Heart left ventricle (tissue), 16 donors: ENCODE results near the gene MACF1. TPM values are rescaled to one million over a fixed set of nuclear protein-coding genes. Genes with fewer than 3 reads are reported as not detected.

Source experiments
- ATAC-seq, 4 donors: fragments of 200-7000 bp; cut with Tn5 transposase; one replicate each; pipeline ENCODE4 v1.9.1; 2020 to 2022; ENCODE audit warnings: moderate library complexity in 4 of 4, mild to moderate bottlenecking in 3 of 4, moderate number of reproducible peaks in 1 of 4
- DNase-seq, 5 donors: peaks; one replicate each; pipeline ENCODE4 v3.0.0-alpha.2; 2020
- H3K27ac ChIP-seq, 12 donors: fragments of 200-600 bp; sonication (generic) in 4 of 12; one replicate each; pipeline versions ENCODE4 v1.5.0 to v1.8.0; 2016 to 2022; ENCODE audit warnings: mild to moderate bottlenecking in 2 of 12
- H3K27me3 ChIP-seq, 9 donors: fragments of 200-600 bp; sonication (generic) in 2 of 9; one replicate each; pipeline versions ENCODE4 v1.5.1 to v1.8.0; 2016 to 2022; ENCODE audit warnings: mild to moderate bottlenecking in 3 of 9
- H3K36me3 ChIP-seq, 9 donors: fragments of 200-600 bp; sonication (generic) in 2 of 9; one replicate each; pipeline versions ENCODE4 v1.5.0 to v1.8.0; 2018 to 2022; ENCODE audit warnings: mild to moderate bottlenecking in 2 of 9
- H3K4me1 ChIP-seq, 12 donors: fragments of 200-600 bp; sonication (generic) in 4 of 12; one replicate each; pipeline versions ENCODE4 v1.5.0 to v1.8.0; 2016 to 2022; ENCODE audit warnings: mild to moderate bottlenecking in 3 of 12
- H3K4me3 ChIP-seq, 12 donors: fragments of 200-600 bp; sonication (generic) in 4 of 12; one replicate each; pipeline versions ENCODE4 v1.5.0 to v1.8.0; 2017 to 2022; ENCODE audit warnings: mild to moderate bottlenecking in 9 of 12, moderate library complexity in 4 of 12
- H3K9me3 ChIP-seq, 12 donors: fragments of 200-600 bp; sonication (generic) in 4 of 12; one replicate each; pipeline versions ENCODE4 v1.5.0 to v1.8.0; 2016 to 2022; ENCODE audit warnings: mild to moderate bottlenecking in 1 of 12
- CTCF ChIP-seq, 12 donors: fragments of 200-600 bp; sonication (generic) in 4 of 12; IDR thresholded peaks; one replicate each; pipeline versions ENCODE4 v1.5.0 to v1.8.0; 2018 to 2022; ENCODE audit warnings: antibody characterized with exemption in 12 of 12, mild to moderate bottlenecking in 5 of 12
- POLR2A ChIP-seq, 2 donors: fragments of 450-650 bp; IDR thresholded peaks; one replicate each; pipeline ENCODE4 v1.6.1; 2017; ENCODE audit warnings: antibody characterized with exemption in 2 of 2, mild to moderate bottlenecking in 2 of 2, moderate library complexity in 2 of 2
- WGBS, 4 donors: extraction: QIAGEN DNeasy Blood & Tissue Kit in 2 of 4; methylation state at CpG; one replicate each; pipeline versions ENCODE4 v1.1.5 to v1.1.7; 2013 to 2018; 5-methylcytosine and 5-hydroxymethylcytosine counted together
- intact Hi-C, 10 donors: fragments of 100-400 bp; cut with DNase I; formaldehyde crosslinking; loops; one replicate each; pipeline versions ENCODE4 v1.11.1 to v1.14.2; 2022
- polyA plus RNA-seq, 2 donors: library from polyadenylated mRNA; stranded (reverse); fragments of 200-250 nt; gene quantifications; one replicate each; pipeline ENCODE4 v1.2.3, GENCODE V29; 2013
- total RNA-seq, 9 donors: library from RNA; depleted of rRNA in 2 of 9; stranded (reverse); fragments of >200 nt in 2 of 9; fragmentation: NEBNext Ultra II Directional in 3 of 9; extraction: Animal tissue kit (Norgen Biotek cat#: 25700) in 3 of 9; gene quantifications; one replicate each; pipeline versions ENCODE4 v1.1.0 to v1.2.4, GENCODE V29; 2016 to 2023
- donor health status: ischemic (EF 13 %, LVEDD 7.1; RV severe dilation, severe dysfunction).
- donor health status: healthy with polysubstance abuse.
- donor health status: DM: no; HTN: yes; CAD: no.
- donor health status: DM: no; HTN: no; CAD: no.
- donor health status: ischemic (EF 25% LVEDD 6.9; RV normal size, moderate dysfunction).
- donor health status: ischemic (EF 25% LVEDD 5.7; RV mildly dilated, moderate dysfunction).
- donor health status: healthy.
- donor health status: DM: yes; HTN: yes; CAD: no.
- donor health status: ischemic (EF 35%, LVEDD 5.7; RV mildly dilated, moderate dysfunction).
- donor health status: nonischemic (EF 11% LVEDD 7.7; RV severe dilation, severe dysfunction).
- donor health status: DM: yes; HTN: yes; CAD: no.
- donor health status: PGD.
- donor health status: ischemic (EF 29% LVEDD 5.4; RV normal size, mild dysfunction).
- donor health status: nonischemic (EF 23%, LVEDD 6.1; RV moderate dilation, normal function).

Gene MACF1
- total and polyA plus RNA-seq, 11 donors = 102 to 436 (median 251) TPM

- WGBS, 4 donors = 88 to 90% (median 88%) methylated on average over 2 of the region's 2 CpGs
- no peaks in the 10 kb centered on the region for H3K9me3 ChIP-seq
Observed at GRCh38 chr1:39401106-39401505, 196.6 kb downstream of the MACF1 start.

GRCh38 chr1:39404876-39405275, 200.4 kb downstream of the MACF1 start:
- Histone ChIP-seq H3K36me3 (peaks cover 0 to 3% (median 0%) of the 10 kb centered on the region in 9 donors), H3K4me3 (no peak overlapping the region), H3K27me3 (no peaks in the 10 kb centered on the region), H3K9me3 (no peaks in the 10 kb centered on the region), H3K4me1 (peaks cover under 1 to 66% (median 42%) of the 10 kb centered on the region in 12 donors), H3K27ac (peak overlapping the region in 6 of 12 donors; percentile 12 to 94 (median 58))
- WGBS, 4 donors = 61 to 78% (median 67%) methylated on average over 3 of the region's 3 CpGs
- TF ChIP-seq POLR2A (IDR thresholded peaks at IDR 0.05) (no peak), CTCF (IDR thresholded peaks at IDR 0.05) (no peak)
- ATAC-seq = no peak
- intact Hi-C loops = no loop called here
- DNase-seq = no peak

More at GRCh38 chr1:39401106-39401505, 196.6 kb downstream of the MACF1 start:
- H3K27me3 ChIP-seq = no peaks in the 10 kb centered on the region
- ATAC-seq = no peak
- peaks cover 3 to 74% (median 42%) of the 10 kb centered on the region in 12 donors for H3K4me1 ChIP-seq
- H3K4me3 ChIP-seq = no peak overlapping the region
- intact Hi-C loops = no loop called here
- H3K27ac ChIP-seq = no peak overlapping the region
- no peak for TF ChIP-seq CTCF (IDR thresholded peaks at IDR 0.05)
- TF ChIP-seq POLR2A (IDR thresholded peaks at IDR 0.05) = no peak
- peaks cover 0 to 3% (median 0%) of the 10 kb centered on the region in 9 donors for H3K36me3 ChIP-seq
- DNase-seq = no peak

GRCh38 chr1:39405358-39405757, 200.9 kb downstream of the MACF1 start:
- TF ChIP-seq POLR2A (IDR thresholded peaks at IDR 0.05) = no peak
- TF ChIP-seq CTCF (IDR thresholded peaks at IDR 0.05) = no peak
- no peaks in the 10 kb centered on the region for H3K27me3 ChIP-seq
- WGBS, 4 donors = 33 to 42% (median 42%) methylated on average over 2 of the region's 2 CpGs
- H3K4me3 ChIP-seq = no peak overlapping the region
- peak overlapping the region in 8 of 12 donors; percentile 8 to 94 (median 30) for H3K27ac ChIP-seq
- peaks cover 0 to 3% (median 0%) of the 10 kb centered on the region in 9 donors for H3K36me3 ChIP-seq
- DNase-seq (peak in 1 of 5 donors; percentile 39), ATAC-seq (no peak)
- H3K9me3 ChIP-seq = no peaks in the 10 kb centered on the region
- H3K4me1 ChIP-seq = peaks cover 5 to 66% (median 47%) of the 10 kb centered on the region in 12 donors
- intact Hi-C loops = no loop called here

GRCh38 chr1:39406533-39407450, 202.3 kb downstream of the MACF1 start:
- intact Hi-C loops = no loop called here
- peak overlapping the region in 10 of 12 donors; percentile 15 to 96 (median 92) for H3K27ac ChIP-seq
- TF ChIP-seq CTCF (IDR thresholded peaks at IDR 0.05) (no peak), POLR2A (IDR thresholded peaks at IDR 0.05) (no peak)
- WGBS, 4 donors = 69 to 76% (median 71%) methylated on average over 7 of the region's 7 CpGs
- peaks cover 10 to 75% (median 60%) of the 10 kb centered on the region in 12 donors for H3K4me1 ChIP-seq
- H3K4me3 ChIP-seq = no peak overlapping the region
- ATAC-seq = no peak
- no peaks in the 10 kb centered on the region for H3K9me3 ChIP-seq
- H3K27me3 ChIP-seq = no peaks in the 10 kb centered on the region
- no peak for DNase-seq
- peaks cover 0 to 8% (median 0%) of the 10 kb centered on the region in 9 donors for H3K36me3 ChIP-seq
